ENCODE measurements around the gene KCTD16.

The KCTD16 gene

GRCh38 chr5:144170276-144171024, at the start of gene KCTD16, which contains the start of gene YIPF5:
Gene KCTD16, plus strand, starts transcription at chr5:144170873.
Gene YIPF5, minus strand, starts transcription at chr5:144170659. Its CDS starts 704 bp downstream, at chr5:144169955.
- CTCF ChIA-PET = interaction anchor here (0.6 to 2.2 kb wide), 5 partner anchors 17 to 1457 kb away, joined by 3 to 10 read pairs (median 3); no protein-coding TSS in a partner anchor
- Histone ChIP-seq H3K27ac (ENCODE audit: extremely low read depth, low read depth, low read length) (peak within 1 kb of the TSS; percentile 37; the same call in 1 of the 2 replicates), H3K9me3 (ENCODE audit: control insufficient read depth, insufficient read depth, low read depth, low read length) (no peaks in the 10 kb centered on the region), H3K36me3 (ENCODE audit: control insufficient read depth in 2 of 2, insufficient read depth in 1 of 2, low read length in 2 of 2) (peaks cover 6 to 36% of the 10 kb centered on the region in 2 experiments; a peak in 2 of 3 replicates), H3K4me1 (ENCODE audit: control insufficient read depth, insufficient read depth, low read length) (peaks cover 3% of the 10 kb centered on the region; the same call in 1 of the 2 replicates), H3K4me3 (ENCODE audit: low read depth, low read length) (peak within 1 kb of the TSS; percentile 91)
- POLR2A ChIA-PET = interaction anchor here (0.6 to 1.7 kb wide), 11 partner anchors 9 to 766 kb away, joined by 3 to 10 read pairs (median 3); no protein-coding TSS in a partner anchor
- 0 out of 2 replicates have a peak, but pooled peaks have one; percentile 39 for TF ChIP-seq ZNF10 (tag by site-specific recombination; IDR thresholded peaks at IDR 0.05)
- no peak for TF ChIP-seq MZF1 (tag by site-specific recombination; IDR thresholded peaks at IDR 0.05; ENCODE audit: borderline replicate concordance)
- no peak for TF ChIP-seq PATZ1 (tag by site-specific recombination; IDR thresholded peaks at IDR 0.05)
- peak; percentile 81; the same call in 1 of the 2 replicates for TF ChIP-seq ZBTB11 (tag by site-specific recombination; conservative IDR thresholded peaks at IDR 0.05; ENCODE audit: low read depth)
- TF ChIP-seq ZBTB17 (tag by site-specific recombination; IDR thresholded peaks at IDR 0.05) = peak; percentile 63; the same call in 1 of the 2 replicates
- TF ChIP-seq ZNF518A (tag by site-specific recombination; conservative IDR thresholded peaks at IDR 0.05; ENCODE audit: low read depth) = peak; percentile 98
- no peak for TF ChIP-seq MYNN (tag by site-specific recombination; IDR thresholded peaks at IDR 0.05; ENCODE audit: borderline replicate concordance)
- 0 out of 2 replicates have a peak, but pooled peaks have one; percentile 68 for TF ChIP-seq KLF7 (tag by site-specific recombination; IDR thresholded peaks at IDR 0.05; ENCODE audit: borderline replicate concordance)
- no peak for TF ChIP-seq RBAK (tag by site-specific recombination; IDR thresholded peaks at IDR 0.05)
- peak; percentile 79 for TF ChIP-seq ZFHX2 (tag by site-specific recombination; conservative IDR thresholded peaks at IDR 0.05)
- TF ChIP-seq ZXDB (tag by site-specific recombination; IDR thresholded peaks at IDR 0.05) = peak; percentile 90
- TF ChIP-seq MEIS1 (CRISPR knock-in tag; IDR thresholded peaks at IDR 0.05; ENCODE audit: borderline replicate concordance) = no peak
- no peak for TF ChIP-seq ZNF426 (tag by site-specific recombination; IDR thresholded peaks at IDR 0.05)
- TF ChIP-seq TRIM28 (IDR thresholded peaks at IDR 0.05; ENCODE audit: borderline replicate concordance, low read length) = 0 out of 2 replicates have a peak, but pooled peaks have one; percentile 9
- TF ChIP-seq ZNF302 (tag by site-specific recombination; IDR thresholded peaks at IDR 0.05; ENCODE audit: low read depth) = no peak
- peak; percentile 54 for TF ChIP-seq SP7 (tag by site-specific recombination; IDR thresholded peaks at IDR 0.05)
- no peak for TF ChIP-seq ZNF48 (tag by site-specific recombination; IDR thresholded peaks at IDR 0.05)
- TF ChIP-seq ZNF76 (tag by site-specific recombination; IDR thresholded peaks at IDR 0.05; ENCODE audit: borderline replicate concordance, low read depth) = 0 out of 2 replicates have a peak, but pooled peaks have one; percentile 13
- 0 out of 2 replicates have a peak, but pooled peaks have one; percentile 24 for TF ChIP-seq ZBTB10 (tag by site-specific recombination; IDR thresholded peaks at IDR 0.05)
